ENCODE data around the gene PTPRM. TPM values are rescaled to one million over a fixed set of nuclear protein-coding genes. Genes with fewer than 3 reads are reported as not detected.

PTPRM gene
- total RNA-seq, 1 experiment from 2014 or later, result 1.6 TPM

DNA sequence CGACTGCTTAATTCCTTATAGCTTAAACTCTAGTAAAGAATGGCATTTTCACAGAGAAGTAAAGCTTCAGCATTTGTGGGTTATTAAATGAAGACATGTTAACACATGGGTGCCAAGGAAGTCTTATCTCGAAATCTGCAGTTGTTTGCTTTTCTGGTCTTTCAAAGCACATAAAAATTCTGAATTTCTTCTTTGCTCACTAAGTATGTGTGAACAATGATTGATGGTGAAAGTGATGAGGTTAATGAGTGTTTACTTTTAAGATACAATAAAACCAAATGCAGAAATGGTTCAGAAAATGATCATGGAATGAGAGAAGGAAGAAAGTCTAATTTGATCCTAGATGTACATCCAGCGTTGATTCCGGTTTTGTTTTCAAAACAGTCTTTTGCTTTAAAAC is 807.6 kb downstream of the PTPRM start:
- intact Hi-C loops (cut with micrococcal nuclease; ENCODE audit: unreplicated experiment), result loop anchor here (10.0 kb wide), 1 partner anchor 110 kb away; no protein-coding TSS in a partner anchor
- Histone ChIP-seq H3K9me3 (ENCODE audit: control insufficient read depth, insufficient read depth, low read depth, low read length) (no peaks in the 10 kb centered on the region), H3K4me3 (ENCODE audit: low read depth in 2 of 2, low read length in 2 of 2) (no peak overlapping the region), H3K4me1 (ENCODE audit: control insufficient read depth, insufficient read depth, low read length) (no peaks in the 10 kb centered on the region), H3K27ac (ENCODE audit: low read length) (no peak overlapping the region), H3K36me3 (ENCODE audit: control insufficient read depth, insufficient read depth, low read length) (no peaks in the 10 kb centered on the region), H3K27me3 (ENCODE audit: control insufficient read depth, insufficient read depth, low read length) (peaks cover 5% of the 10 kb centered on the region)
- no peak for DNase-seq (ENCODE audit: low read depth, low spot score)
- in situ Hi-C loops (cut with HindIII; ENCODE audit: low pct_unique_long_range_greater_than_20kb, low sequenced_read_pairs), result no loop called here
- no peak for TF ChIP-seq POLR2AphosphoS5 (IDR thresholded peaks at IDR 0.05; ENCODE audit: low read depth, low read length)
- TF ChIP-seq, protein P1, sequence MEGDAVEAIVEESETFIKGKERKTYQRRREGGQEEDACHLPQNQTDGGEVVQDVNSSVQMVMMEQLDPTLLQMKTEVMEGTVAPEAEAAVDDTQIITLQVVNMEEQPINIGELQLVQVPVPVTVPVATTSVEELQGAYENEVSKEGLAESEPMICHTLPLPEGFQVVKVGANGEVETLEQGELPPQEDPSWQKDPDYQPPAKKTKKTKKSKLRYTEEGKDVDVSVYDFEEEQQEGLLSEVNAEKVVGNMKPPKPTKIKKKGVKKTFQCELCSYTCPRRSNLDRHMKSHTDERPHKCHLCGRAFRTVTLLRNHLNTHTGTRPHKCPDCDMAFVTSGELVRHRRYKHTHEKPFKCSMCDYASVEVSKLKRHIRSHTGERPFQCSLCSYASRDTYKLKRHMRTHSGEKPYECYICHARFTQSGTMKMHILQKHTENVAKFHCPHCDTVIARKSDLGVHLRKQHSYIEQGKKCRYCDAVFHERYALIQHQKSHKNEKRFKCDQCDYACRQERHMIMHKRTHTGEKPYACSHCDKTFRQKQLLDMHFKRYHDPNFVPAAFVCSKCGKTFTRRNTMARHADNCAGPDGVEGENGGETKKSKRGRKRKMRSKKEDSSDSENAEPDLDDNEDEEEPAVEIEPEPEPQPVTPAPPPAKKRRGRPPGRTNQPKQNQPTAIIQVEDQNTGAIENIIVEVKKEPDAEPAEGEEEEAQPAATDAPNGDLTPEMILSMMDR (IDR thresholded peaks at IDR 0.05), result no peak
- no peak for TF ChIP-seq TCF7L2 (IDR thresholded peaks at IDR 0.05; ENCODE audit: low read depth, low read length)
- TF ChIP-seq, protein P2, sequence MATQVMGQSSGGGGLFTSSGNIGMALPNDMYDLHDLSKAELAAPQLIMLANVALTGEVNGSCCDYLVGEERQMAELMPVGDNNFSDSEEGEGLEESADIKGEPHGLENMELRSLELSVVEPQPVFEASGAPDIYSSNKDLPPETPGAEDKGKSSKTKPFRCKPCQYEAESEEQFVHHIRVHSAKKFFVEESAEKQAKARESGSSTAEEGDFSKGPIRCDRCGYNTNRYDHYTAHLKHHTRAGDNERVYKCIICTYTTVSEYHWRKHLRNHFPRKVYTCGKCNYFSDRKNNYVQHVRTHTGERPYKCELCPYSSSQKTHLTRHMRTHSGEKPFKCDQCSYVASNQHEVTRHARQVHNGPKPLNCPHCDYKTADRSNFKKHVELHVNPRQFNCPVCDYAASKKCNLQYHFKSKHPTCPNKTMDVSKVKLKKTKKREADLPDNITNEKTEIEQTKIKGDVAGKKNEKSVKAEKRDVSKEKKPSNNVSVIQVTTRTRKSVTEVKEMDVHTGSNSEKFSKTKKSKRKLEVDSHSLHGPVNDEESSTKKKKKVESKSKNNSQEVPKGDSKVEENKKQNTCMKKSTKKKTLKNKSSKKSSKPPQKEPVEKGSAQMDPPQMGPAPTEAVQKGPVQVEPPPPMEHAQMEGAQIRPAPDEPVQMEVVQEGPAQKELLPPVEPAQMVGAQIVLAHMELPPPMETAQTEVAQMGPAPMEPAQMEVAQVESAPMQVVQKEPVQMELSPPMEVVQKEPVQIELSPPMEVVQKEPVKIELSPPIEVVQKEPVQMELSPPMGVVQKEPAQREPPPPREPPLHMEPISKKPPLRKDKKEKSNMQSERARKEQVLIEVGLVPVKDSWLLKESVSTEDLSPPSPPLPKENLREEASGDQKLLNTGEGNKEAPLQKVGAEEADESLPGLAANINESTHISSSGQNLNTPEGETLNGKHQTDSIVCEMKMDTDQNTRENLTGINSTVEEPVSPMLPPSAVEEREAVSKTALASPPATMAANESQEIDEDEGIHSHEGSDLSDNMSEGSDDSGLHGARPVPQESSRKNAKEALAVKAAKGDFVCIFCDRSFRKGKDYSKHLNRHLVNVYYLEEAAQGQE (IDR thresholded peaks at IDR 0.05; ENCODE audit: insufficient read depth in 1 of 2, low read depth in 2 of 2, low read length in 1 of 2), result no peak
- no peak for TF ChIP-seq SIN3A (IDR thresholded peaks at IDR 0.05; ENCODE audit: borderline replicate concordance, insufficient read depth, low read depth, low read length)
- no peak for ATAC-seq
- CTCF ChIA-PET, result no interaction called here
- POLR2A ChIA-PET, result no interaction called here
- BruUV-seq (replicated peaks), result no TSS peak

DNA sequence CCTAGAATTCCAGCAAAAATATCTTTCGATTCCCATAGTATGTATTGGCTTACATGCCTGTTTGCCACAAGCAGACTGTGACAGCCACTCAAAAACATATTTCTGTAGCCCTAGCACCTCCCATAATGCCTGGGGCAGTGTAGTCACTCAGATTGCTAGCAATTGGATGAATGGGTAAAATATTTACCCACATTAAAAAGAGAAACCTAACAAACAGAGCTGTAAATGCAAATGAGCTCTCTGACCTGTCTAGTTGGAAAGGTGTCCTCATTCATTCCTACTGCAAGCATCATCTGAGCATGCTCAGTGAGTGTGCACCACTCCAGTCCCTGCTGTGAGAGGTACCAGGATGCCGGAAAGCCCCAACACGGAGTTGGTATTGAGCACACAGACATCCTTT is 808.1 kb downstream of the PTPRM start:
- no TSS peak for BruUV-seq (replicated peaks)
- Histone ChIP-seq H3K27ac (ENCODE audit: low read length) (no peak overlapping the region), H3K9me3 (ENCODE audit: control insufficient read depth, insufficient read depth, low read depth, low read length) (no peaks in the 10 kb centered on the region), H3K36me3 (ENCODE audit: control insufficient read depth, insufficient read depth, low read length) (no peaks in the 10 kb centered on the region), H3K27me3 (ENCODE audit: control insufficient read depth, insufficient read depth, low read length) (peaks cover 5% of the 10 kb centered on the region), H3K4me1 (ENCODE audit: control insufficient read depth, insufficient read depth, low read length) (no peaks in the 10 kb centered on the region), H3K4me3 (ENCODE audit: low read depth in 2 of 2, low read length in 2 of 2) (no peak overlapping the region)
- intact Hi-C loops (cut with micrococcal nuclease; ENCODE audit: unreplicated experiment), result loop anchor here (10.0 kb wide), 1 partner anchor 110 kb away; no protein-coding TSS in a partner anchor
- in situ Hi-C loops (cut with HindIII; ENCODE audit: low pct_unique_long_range_greater_than_20kb, low sequenced_read_pairs), result no loop called here
- TF ChIP-seq, protein P2 (IDR thresholded peaks at IDR 0.05; ENCODE audit: insufficient read depth in 1 of 2, low read depth in 2 of 2, low read length in 1 of 2), result no peak
- TF ChIP-seq TCF7L2 (IDR thresholded peaks at IDR 0.05; ENCODE audit: low read depth, low read length) (no peak), SIN3A (IDR thresholded peaks at IDR 0.05; ENCODE audit: borderline replicate concordance, insufficient read depth, low read depth, low read length) (no peak), POLR2AphosphoS5 (IDR thresholded peaks at IDR 0.05; ENCODE audit: low read depth, low read length) (no peak)
- TF ChIP-seq, protein P1 (IDR thresholded peaks at IDR 0.05), result no peak
- ChIA-PET CTCF (no interaction called here), POLR2A (no interaction called here)
- DNase-seq (ENCODE audit: low read depth, low spot score), result no peak
- ATAC-seq, result no peak

All from Panc1 (cell line).